ENCODE results near the gene SVEP1.

Gene SVEP1

GRCh38 chr9:110605565-110605964 is 26.0 kb upstream of the SVEP1 start:
- no peak for TF ChIP-seq POLR2A (IDR thresholded peaks at IDR 0.05; ENCODE audit: low read depth, low read length)
- TF ChIP-seq TAF1 (IDR thresholded peaks at IDR 0.05; ENCODE audit: low read depth, low read length): no peak
- no peak for TF ChIP-seq SPI1 (IDR thresholded peaks at IDR 0.05; ENCODE audit: low read depth, low read length)
- no peak for TF ChIP-seq POLR2AphosphoS5 (IDR thresholded peaks at IDR 0.05; ENCODE audit: low read depth, low read length)
- TF ChIP-seq PAX5 (IDR thresholded peaks at IDR 0.05; ENCODE audit: insufficient read depth, low read length, severe bottlenecking): no peak
- no peak for TF ChIP-seq POU2F2 (IDR thresholded peaks at IDR 0.05; ENCODE audit: low read depth, low read length)
- FAIRE-seq: no peak
- no peak for DNase-seq (ENCODE audit: insufficient read length, low spot score)

- DNase-seq (ENCODE audit: insufficient read length, low spot score) (no peak), FAIRE-seq (no peak)
- no peak for TF ChIP-seq SPI1 (IDR thresholded peaks at IDR 0.05; ENCODE audit: low read depth, low read length)
- no peak for TF ChIP-seq POLR2AphosphoS5 (IDR thresholded peaks at IDR 0.05; ENCODE audit: low read depth, low read length)
- no peak for TF ChIP-seq TAF1 (IDR thresholded peaks at IDR 0.05; ENCODE audit: low read depth, low read length)
- TF ChIP-seq POU2F2 (IDR thresholded peaks at IDR 0.05; ENCODE audit: low read depth, low read length): no peak
- TF ChIP-seq POLR2A (IDR thresholded peaks at IDR 0.05; ENCODE audit: low read depth, low read length): no peak
- TF ChIP-seq PAX5 (IDR thresholded peaks at IDR 0.05; ENCODE audit: insufficient read depth, low read length, severe bottlenecking): no peak
Measured at GRCh38 chr9:110604171-110604601, 24.6 kb upstream of the SVEP1 start.

GRCh38 chr9:110602281-110602680 is 22.7 kb upstream of the SVEP1 start:
- no peak for FAIRE-seq
- no peak for DNase-seq (ENCODE audit: insufficient read length, low spot score)
- no peak for TF ChIP-seq POU2F2 (IDR thresholded peaks at IDR 0.05; ENCODE audit: low read depth, low read length)
- TF ChIP-seq POLR2AphosphoS5 (IDR thresholded peaks at IDR 0.05; ENCODE audit: low read depth, low read length): no peak
- no peak for TF ChIP-seq SPI1 (IDR thresholded peaks at IDR 0.05; ENCODE audit: low read depth, low read length)
- TF ChIP-seq PAX5 (IDR thresholded peaks at IDR 0.05; ENCODE audit: insufficient read depth, low read length, severe bottlenecking): no peak
- no peak for TF ChIP-seq POLR2A (IDR thresholded peaks at IDR 0.05; ENCODE audit: low read depth, low read length)
- TF ChIP-seq TAF1 (IDR thresholded peaks at IDR 0.05; ENCODE audit: low read depth, low read length): no peak

GRCh38 chr9:110601098-110601497 is 21.6 kb upstream of the SVEP1 start:
- FAIRE-seq: no peak
- TF ChIP-seq TAF1 (IDR thresholded peaks at IDR 0.05; ENCODE audit: low read depth, low read length): no peak
- TF ChIP-seq POLR2AphosphoS5 (IDR thresholded peaks at IDR 0.05; ENCODE audit: low read depth, low read length): no peak
- no peak for TF ChIP-seq POLR2A (IDR thresholded peaks at IDR 0.05; ENCODE audit: low read depth, low read length)
- no peak for TF ChIP-seq PAX5 (IDR thresholded peaks at IDR 0.05; ENCODE audit: insufficient read depth, low read length, severe bottlenecking)
- TF ChIP-seq POU2F2 (IDR thresholded peaks at IDR 0.05; ENCODE audit: low read depth, low read length): no peak
- no peak for TF ChIP-seq SPI1 (IDR thresholded peaks at IDR 0.05; ENCODE audit: low read depth, low read length)
- no peak for DNase-seq (ENCODE audit: insufficient read length, low spot score)

- FAIRE-seq: no peak
- no peak for DNase-seq (ENCODE audit: insufficient read length, low spot score)
- no peak for TF ChIP-seq TAF1 (IDR thresholded peaks at IDR 0.05; ENCODE audit: low read depth, low read length)
- TF ChIP-seq POU2F2 (IDR thresholded peaks at IDR 0.05; ENCODE audit: low read depth, low read length): no peak
- TF ChIP-seq SPI1 (IDR thresholded peaks at IDR 0.05; ENCODE audit: low read depth, low read length): no peak
- no peak for TF ChIP-seq POLR2AphosphoS5 (IDR thresholded peaks at IDR 0.05; ENCODE audit: low read depth, low read length)
- TF ChIP-seq POLR2A (IDR thresholded peaks at IDR 0.05; ENCODE audit: low read depth, low read length): no peak
- TF ChIP-seq PAX5 (IDR thresholded peaks at IDR 0.05; ENCODE audit: insufficient read depth, low read length, severe bottlenecking): no peak
Measured at GRCh38 chr9:110599468-110599867, 19.9 kb upstream of the SVEP1 start.

GRCh38 chr9:110592044-110592830 is 12.7 kb upstream of the SVEP1 start:
- FAIRE-seq: no peak
- no peak for DNase-seq (ENCODE audit: insufficient read length, low spot score)
- no peak for TF ChIP-seq SPI1 (IDR thresholded peaks at IDR 0.05; ENCODE audit: low read depth, low read length)
- no peak for TF ChIP-seq TAF1 (IDR thresholded peaks at IDR 0.05; ENCODE audit: low read depth, low read length)
- no peak for TF ChIP-seq POU2F2 (IDR thresholded peaks at IDR 0.05; ENCODE audit: low read depth, low read length)
- TF ChIP-seq POLR2A (IDR thresholded peaks at IDR 0.05; ENCODE audit: low read depth, low read length): no peak
- TF ChIP-seq POLR2AphosphoS5 (IDR thresholded peaks at IDR 0.05; ENCODE audit: low read depth, low read length): no peak
- no peak for TF ChIP-seq PAX5 (IDR thresholded peaks at IDR 0.05; ENCODE audit: insufficient read depth, low read length, severe bottlenecking)

GRCh38 chr9:110591526-110591925 is 12.0 kb upstream of the SVEP1 start:
- FAIRE-seq (no peak), DNase-seq (ENCODE audit: insufficient read length, low spot score) (no peak)
- TF ChIP-seq POLR2AphosphoS5 (IDR thresholded peaks at IDR 0.05; ENCODE audit: low read depth, low read length) (no peak), PAX5 (IDR thresholded peaks at IDR 0.05; ENCODE audit: insufficient read depth, low read length, severe bottlenecking) (no peak), POLR2A (IDR thresholded peaks at IDR 0.05; ENCODE audit: low read depth, low read length) (no peak), SPI1 (IDR thresholded peaks at IDR 0.05; ENCODE audit: low read depth, low read length) (no peak), POU2F2 (IDR thresholded peaks at IDR 0.05; ENCODE audit: low read depth, low read length) (no peak), TAF1 (IDR thresholded peaks at IDR 0.05; ENCODE audit: low read depth, low read length) (no peak)

- no peak for TF ChIP-seq POLR2A (IDR thresholded peaks at IDR 0.05; ENCODE audit: low read depth, low read length)
- TF ChIP-seq TAF1 (IDR thresholded peaks at IDR 0.05; ENCODE audit: low read depth, low read length): no peak
- TF ChIP-seq POLR2AphosphoS5 (IDR thresholded peaks at IDR 0.05; ENCODE audit: low read depth, low read length): no peak
- no peak for TF ChIP-seq SPI1 (IDR thresholded peaks at IDR 0.05; ENCODE audit: low read depth, low read length)
- TF ChIP-seq POU2F2 (IDR thresholded peaks at IDR 0.05; ENCODE audit: low read depth, low read length): no peak
- no peak for TF ChIP-seq PAX5 (IDR thresholded peaks at IDR 0.05; ENCODE audit: insufficient read depth, low read length, severe bottlenecking)
- FAIRE-seq (no peak), DNase-seq (ENCODE audit: insufficient read length, low spot score) (no peak)
Measured at GRCh38 chr9:110590816-110591215, 11.3 kb upstream of the SVEP1 start.

GRCh38 chr9:110588296-110588695 is 8.8 kb upstream of the SVEP1 start:
- FAIRE-seq: no peak
- DNase-seq (ENCODE audit: insufficient read length, low spot score): no peak
- TF ChIP-seq POLR2A (IDR thresholded peaks at IDR 0.05; ENCODE audit: low read depth, low read length): no peak
- no peak for TF ChIP-seq PAX5 (IDR thresholded peaks at IDR 0.05; ENCODE audit: insufficient read depth, low read length, severe bottlenecking)
- no peak for TF ChIP-seq POLR2AphosphoS5 (IDR thresholded peaks at IDR 0.05; ENCODE audit: low read depth, low read length)
- TF ChIP-seq SPI1 (IDR thresholded peaks at IDR 0.05; ENCODE audit: low read depth, low read length): no peak
- no peak for TF ChIP-seq POU2F2 (IDR thresholded peaks at IDR 0.05; ENCODE audit: low read depth, low read length)
- no peak for TF ChIP-seq TAF1 (IDR thresholded peaks at IDR 0.05; ENCODE audit: low read depth, low read length)

All from GM12891 (cell line).